GM21825 (cell line): ENCODE measurements around the gene MED13L.

Source experiments
- ATAC-seq: cut with Tn5 transposase; IDR thresholded peaks from one replicate; pipeline ENCODE4 v1.9.1; 2021; ENCODE audit warnings: mild to moderate bottlenecking, moderate library complexity; ENCODE audit not compliant: unreplicated experiment

Gene MED13L

GRCh38 chr12:115956236-115956635 lies 321.3 kb downstream of the MED13L start:
- no peak for ATAC-seq

- ATAC-seq, result no peak
These were observed 324.0 kb downstream of the MED13L start for GRCh38 chr12:115953450-115953849.

DNA sequence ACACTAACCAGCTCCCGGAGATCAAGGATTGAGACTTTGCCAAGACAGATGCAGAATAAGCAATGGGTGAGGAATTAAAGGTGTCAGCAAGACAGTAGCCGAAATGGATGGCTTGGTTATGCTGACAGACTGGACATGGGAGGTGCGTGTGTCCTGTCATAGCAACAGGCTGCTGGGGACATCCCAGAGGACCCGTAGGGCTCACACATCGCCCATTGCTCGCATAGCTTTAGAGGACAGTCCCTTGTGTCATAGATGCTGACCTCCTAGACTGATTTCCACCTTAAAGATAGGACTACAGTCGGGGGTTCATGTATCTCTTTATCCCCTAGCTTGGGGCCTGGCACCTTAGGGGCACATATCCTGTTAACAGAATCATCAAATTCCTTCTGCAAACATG lies 324.5 kb downstream of the MED13L start:
- ATAC-seq, result no peak

DNA sequence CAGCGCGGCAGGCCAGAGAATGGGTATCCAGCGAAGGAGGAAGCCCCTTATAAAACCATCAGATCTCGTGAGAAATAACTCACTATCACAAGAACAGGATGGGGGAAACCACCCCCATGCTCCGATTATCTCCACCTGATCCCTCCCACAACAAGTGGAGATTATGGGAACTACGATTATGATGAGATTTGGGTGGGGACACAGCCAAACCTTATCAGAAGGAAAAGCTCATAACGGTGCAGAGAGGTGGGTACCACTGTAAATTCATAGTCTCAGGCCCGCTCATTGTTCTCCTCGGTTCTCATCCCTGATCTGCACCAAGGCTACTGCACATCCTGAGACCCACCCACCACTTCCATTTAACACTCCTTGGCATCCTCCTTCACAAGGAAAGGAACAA lies 326.5 kb downstream of the MED13L start:
- ATAC-seq, result no peak

- ATAC-seq, result no peak
These were observed 327.8 kb downstream of the MED13L start for GRCh38 chr12:115949675-115950074.

- ATAC-seq, result no peak
These were observed 329.8 kb downstream of the MED13L start for GRCh38 chr12:115947696-115948062.

DNA sequence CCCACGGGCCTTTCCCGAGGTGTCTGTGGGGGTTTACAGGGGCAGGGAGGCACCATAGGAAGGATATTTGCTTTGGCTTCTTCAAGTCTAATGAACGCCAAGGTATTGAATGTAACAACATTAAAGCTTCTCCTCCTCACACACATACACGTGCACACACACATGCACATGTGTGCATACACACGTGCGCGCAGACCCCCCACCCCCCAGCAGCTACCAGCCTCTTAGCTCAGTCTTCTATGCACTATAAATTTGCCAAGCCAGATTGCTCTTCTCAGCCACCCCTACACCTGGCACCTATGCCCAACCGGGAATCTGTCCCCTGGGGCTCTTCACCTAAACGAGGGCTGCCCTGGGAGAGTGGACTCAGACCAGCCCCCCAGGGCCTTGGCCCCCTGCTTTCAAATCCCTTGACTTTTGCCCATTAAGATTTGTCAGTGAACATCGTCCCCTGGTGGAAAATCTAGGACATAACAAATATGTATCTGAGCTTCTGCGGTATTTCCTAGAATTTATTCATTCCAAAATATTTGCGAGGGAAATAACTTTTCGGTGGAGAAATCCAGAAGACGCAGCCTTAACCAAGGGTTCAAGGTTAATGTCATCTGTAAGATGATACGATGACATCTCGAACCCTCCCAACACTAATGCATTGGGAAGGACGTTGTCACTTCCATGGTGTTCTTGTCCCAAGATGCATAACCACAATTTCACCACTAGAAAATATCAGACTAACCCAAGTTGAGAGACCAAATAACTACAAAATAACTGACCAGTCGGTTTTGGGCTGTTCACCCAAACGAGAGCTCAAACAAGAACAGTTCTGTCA lies 330.4 kb downstream of the MED13L start:
- ATAC-seq, result no peak

DNA sequence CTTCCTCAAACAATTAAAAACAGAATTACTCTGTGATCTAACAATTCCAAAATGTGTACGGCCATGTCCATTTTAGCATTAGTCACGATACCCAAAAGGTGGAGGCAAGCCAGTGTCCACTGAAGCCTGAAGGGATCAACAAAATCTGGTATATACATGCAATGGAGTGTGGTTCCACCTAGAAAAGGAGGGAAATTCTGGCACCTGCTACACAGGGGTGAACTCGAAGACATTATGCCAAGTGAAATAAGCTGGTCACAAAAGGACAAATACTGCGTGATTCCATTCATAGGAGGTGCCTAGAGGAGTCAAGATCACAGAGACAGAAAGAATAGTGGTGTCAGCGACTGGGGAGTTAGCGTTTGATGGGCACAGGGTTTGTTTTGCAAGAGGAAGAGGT lies 331.4 kb downstream of the MED13L start:
- no peak for ATAC-seq

DNA sequence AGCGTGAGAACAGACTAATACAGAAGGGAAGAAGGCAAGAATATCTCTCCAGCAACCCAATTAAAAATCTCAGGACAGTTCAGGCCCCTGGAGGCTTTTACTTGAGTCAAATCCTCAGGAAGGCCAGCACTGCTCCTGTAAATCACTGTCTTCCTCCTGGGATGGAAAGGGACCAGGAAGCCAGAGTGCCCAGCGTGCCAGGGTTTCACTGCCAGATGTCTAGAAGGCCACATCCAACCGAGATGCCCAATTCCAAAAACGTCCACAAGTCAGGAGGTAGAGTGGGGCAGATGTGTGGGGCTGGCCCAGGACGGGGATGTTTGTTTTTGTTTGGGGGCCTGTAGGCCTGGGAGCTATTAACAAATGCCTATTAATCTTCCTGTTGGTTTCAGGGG lies 332.0 kb downstream of the MED13L start:
- ATAC-seq, result no peak

GRCh38 chr12:115944837-115945490 lies 332.5 kb downstream of the MED13L start:
- ATAC-seq, result no peak

DNA sequence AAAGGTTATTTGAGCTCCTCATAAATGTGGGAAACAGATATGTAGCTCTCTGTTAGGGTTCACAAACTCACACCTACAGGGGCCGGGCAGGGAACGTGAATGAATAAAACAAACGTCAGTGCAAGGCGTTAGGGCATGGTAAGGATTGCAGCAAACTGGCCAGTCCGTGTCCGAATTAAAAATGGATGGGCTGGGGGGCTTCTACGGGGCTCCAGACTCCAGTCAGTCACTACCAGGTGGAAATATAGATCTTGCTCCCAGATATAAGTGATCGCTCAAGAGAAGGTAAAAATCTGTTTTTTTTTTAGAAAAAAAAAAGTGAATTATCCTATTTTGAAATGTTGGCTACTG lies 333.1 kb downstream of the MED13L start:
- no peak for ATAC-seq

DNA sequence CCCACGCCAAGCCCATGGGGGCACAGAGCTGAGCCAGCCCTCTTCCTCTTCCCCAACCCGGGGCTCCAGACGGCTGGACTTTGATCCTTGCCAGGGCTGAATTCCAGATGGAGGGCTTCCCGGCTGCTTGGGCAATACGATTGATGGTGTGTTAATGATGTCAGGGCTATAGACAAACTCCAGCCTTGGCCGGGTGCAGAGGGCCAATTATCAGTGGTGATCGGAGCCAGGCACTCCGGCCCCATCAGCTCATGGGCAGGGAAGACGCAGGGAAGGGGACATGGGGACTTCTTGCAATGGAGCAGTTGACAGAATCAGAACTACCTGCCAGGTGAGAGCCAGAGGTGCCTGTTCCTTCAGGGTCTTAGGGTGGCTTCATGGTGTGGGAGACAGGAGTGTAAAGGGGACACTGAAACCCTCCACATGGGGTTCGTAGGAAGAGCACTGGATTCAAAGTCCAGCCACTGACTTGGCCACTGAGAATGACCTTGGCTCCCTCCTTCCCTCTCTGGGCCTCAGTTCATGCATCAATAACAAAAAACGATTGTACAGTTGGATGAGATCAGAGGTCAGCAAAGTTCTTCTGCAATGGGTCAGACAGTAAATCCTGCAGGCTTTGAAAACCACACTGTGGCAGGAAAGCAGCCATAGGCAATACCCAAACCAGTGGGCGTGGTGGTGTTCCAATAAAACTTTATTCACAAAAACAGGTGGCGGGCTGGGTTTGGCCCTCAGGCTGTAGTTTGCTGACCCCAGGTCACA lies 333.7 kb downstream of the MED13L start:
- ATAC-seq, result no peak

- no peak for ATAC-seq
These were observed 334.2 kb downstream of the MED13L start for GRCh38 chr12:115943310-115943629.

GRCh38 chr12:115942346-115942745 lies 335.1 kb downstream of the MED13L start:
- ATAC-seq, result no peak

DNA sequence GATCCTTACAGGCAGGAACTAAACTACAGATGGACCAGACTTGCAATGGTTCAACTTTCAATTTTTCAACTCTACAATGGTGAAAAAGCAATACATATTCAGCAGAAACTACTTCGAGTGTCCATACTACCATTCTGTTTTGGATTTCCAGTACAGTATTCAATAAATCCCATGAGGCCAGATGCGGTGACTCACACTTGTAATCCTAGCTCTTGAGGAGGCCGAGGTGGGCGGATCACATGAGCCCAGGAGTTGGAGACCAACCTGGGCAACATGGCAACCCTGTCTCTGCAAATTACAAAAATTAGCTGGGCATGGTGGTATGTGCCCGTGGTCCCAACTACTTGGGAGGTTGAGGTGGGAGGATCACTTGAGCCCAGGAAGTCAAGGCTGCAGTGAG lies 336.1 kb downstream of the MED13L start:
- no peak for ATAC-seq

- ATAC-seq, result no peak
These were observed 338.6 kb downstream of the MED13L start for GRCh38 chr12:115938794-115939377.

DNA sequence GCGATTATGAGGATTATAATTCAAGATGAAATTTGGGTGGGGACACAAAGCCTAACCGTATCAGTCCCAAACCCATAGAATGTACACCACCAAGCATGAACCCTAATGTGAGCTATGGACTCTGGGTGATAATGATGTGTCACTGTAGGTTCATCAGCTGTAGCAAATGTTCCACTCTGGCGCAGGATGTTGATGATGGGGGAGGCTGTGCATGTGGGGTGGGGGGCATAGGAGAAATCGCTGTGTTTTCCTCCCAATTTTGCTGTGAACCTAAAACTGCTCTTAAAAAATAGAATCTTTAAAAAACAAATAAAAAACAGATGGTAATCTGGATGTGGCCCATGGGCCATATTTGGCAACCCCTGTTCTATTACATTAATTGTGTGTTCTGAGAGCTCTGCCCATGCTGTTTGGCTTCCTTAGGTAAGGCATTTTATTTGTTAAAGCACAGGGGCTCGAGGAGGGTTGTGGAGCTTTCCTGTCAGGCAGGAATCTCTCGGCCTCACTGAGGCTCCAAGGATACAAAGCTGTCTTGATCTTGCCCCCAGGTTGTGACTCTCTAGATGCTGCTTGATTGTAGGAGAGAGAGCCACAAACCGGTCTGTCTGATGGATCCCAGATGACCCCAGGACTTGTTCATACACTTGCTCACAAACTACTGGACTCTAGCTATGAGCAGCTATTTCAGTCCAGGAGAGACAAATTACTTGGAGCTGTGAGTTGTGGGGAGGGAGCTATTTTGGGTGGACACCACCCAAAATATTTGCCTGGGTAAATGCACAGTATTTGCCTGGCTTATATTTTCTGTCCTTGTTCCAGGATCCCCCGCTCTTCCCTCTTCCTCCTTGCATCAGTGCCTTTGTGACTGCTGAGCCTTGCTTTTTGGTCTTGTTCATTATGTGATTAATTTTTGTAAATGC lies 340.2 kb downstream of the MED13L start:
- ATAC-seq, result no peak

- ATAC-seq, result no peak
These were observed 342.6 kb downstream of the MED13L start for GRCh38 chr12:115934877-115935276.

DNA sequence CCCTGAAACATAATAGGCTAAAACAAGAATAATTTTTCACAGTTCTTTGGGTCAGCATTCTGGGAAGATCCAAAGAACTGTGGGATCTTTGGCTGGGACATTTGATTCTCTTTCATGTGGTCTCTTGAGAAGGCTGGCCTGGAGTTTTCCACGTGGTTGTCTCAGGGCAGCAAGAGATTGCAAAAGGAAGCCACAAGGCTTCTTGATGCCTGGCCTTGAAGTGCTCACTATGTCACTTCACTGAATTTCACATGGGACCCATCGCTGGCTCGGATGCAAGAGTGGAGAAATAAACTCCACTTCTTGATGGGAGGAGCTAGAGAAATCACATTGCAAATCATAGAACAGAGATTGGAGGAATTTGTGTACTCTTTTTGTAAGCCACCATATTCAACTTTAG lies 343.4 kb downstream of the MED13L start:
- ATAC-seq, result no peak

GRCh38 chr12:115932066-115932465 lies 345.4 kb downstream of the MED13L start:
- ATAC-seq, result no peak

DNA sequence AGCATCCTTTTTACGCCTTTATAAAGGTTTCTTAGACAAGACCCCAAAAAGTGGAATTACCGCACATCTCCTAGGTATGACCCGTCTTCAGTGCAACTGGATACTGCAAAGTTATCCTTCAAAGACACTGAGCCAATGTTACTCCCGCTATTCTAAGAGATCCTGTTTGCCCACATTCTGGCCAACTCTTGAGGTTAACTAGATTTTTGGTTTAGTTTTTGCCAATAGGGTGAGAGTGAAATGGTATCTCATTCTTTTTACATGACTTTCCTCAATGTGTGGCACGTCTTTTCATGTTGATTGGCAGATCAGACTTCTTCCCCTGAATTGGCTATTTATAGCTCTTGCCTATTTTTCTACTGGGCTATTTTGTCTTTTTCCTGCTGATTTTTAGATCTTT lies 347.2 kb downstream of the MED13L start:
- no peak for ATAC-seq
